NT2/D1 (cell line): Measurements from ENCODE around the gene MX1.

Experiments
- YY1 ChIP-seq: IDR thresholded peaks from 2 replicates; pipeline ENCODE4 v1.6.1; 2011; ENCODE audit not compliant: insufficient read length, insufficient read depth
- ZNF274 ChIP-seq: IDR thresholded peaks from 2 replicates; pipeline ENCODE4 v1.6.1; 2011; ENCODE audit warnings: mild to moderate bottlenecking, low read depth, low read length

DNA sequence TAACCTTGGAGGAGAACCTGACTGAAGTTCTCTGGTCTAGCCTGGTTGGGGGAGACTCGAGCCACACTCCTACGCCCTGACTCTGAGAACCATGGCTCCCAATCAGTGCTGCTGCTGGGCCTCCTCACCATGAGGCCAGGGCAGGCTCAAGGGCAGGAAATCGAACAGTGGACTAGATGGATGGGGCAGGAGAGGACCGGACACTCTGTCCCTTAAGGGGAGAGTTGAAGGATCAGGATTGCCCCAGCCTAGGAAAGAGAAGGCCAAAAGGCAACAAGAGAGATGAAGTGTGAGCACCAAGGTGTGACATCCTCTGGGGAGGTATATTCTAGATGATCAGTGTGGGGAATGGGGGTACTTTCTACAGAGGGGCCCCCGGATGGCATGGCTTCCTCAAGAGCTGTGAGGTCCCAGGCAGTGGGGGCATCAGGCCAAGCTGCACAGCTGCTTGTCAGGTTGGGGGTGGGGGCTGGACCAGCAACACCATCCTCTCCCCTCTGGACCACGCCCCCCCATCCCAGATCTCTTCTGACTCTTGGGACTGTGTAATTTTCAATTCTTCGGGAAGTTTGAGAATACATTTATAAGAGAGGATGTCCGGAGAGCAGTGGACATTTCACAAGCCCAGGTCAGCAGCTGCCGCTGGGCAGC is 34.0 kb downstream of the MX1 start:
- TF ChIP-seq YY1 (no peak), ZNF274 (no peak)
